ENCODE results near the gene ACBD4. TPM values are rescaled to one million over a fixed set of nuclear protein-coding genes. Genes with fewer than 3 reads are reported as not detected.

ACBD4 gene
- total and polyA plus RNA-seq, 2 of the 13 experiments (the other 11 are each of a cell fraction or from before 2014, with no cell fraction given) = 16.1 to 26.9 TPM

DNA sequence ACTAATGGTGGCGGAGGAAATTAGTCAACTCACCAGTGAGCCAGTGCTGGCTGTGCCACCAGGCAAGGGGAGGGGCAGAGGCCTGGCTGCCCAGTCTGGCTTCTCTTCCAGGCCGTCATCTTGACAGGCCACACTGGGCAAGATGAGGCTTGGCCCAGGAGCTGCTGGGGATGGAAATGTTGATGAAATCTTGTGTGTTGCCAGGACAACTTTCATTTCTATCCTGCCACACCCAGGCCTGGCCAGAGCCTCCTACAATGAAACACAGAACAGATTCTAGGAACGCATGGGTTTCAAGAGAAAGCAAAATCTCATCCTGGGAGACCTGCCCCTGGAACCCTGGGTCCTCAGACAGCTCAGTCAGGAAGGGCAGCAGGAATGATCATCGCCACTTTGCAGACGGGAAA, 35.4 kb downstream of the ACBD4 start (continued):
- TF ChIP-seq, protein P1, sequence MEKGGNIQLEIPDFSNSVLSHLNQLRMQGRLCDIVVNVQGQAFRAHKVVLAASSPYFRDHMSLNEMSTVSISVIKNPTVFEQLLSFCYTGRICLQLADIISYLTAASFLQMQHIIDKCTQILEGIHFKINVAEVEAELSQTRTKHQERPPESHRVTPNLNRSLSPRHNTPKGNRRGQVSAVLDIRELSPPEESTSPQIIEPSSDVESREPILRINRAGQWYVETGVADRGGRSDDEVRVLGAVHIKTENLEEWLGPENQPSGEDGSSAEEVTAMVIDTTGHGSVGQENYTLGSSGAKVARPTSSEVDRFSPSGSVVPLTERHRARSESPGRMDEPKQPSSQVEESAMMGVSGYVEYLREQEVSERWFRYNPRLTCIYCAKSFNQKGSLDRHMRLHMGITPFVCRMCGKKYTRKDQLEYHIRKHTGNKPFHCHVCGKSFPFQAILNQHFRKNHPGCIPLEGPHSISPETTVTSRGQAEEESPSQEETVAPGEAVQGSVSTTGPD (CRISPR knock-in tag; IDR thresholded peaks at IDR 0.05) = 0 out of 2 replicates have a peak, but pooled peaks have one; percentile 62
- TF ChIP-seq ZNF383 (CRISPR knock-in tag; IDR thresholded peaks at IDR 0.05; ENCODE audit: borderline replicate concordance) (no peak), RBAK (CRISPR knock-in tag; IDR thresholded peaks at IDR 0.05) (no peak), AHR (CRISPR knock-in tag; IDR thresholded peaks at IDR 0.05) (no peak), HIVEP1 (CRISPR knock-in tag; IDR thresholded peaks at IDR 0.05) (peak; percentile 72; the same call in 1 of the 2 replicates), HMG20B (CRISPR knock-in tag; conservative IDR thresholded peaks at IDR 0.05) (no peak), ZNF772 (CRISPR knock-in tag; IDR thresholded peaks at IDR 0.05) (no peak), MYNN (CRISPR knock-in tag; IDR thresholded peaks at IDR 0.05; ENCODE audit: low read depth) (no peak), POLR2AphosphoS2 (IDR thresholded peaks at IDR 0.05; ENCODE audit: low read depth, low read length) (no peak), ZFX (CRISPR knock-in tag; IDR thresholded peaks at IDR 0.05; ENCODE audit: low read depth) (no peak; the same call in 1 of the 2 replicates), WIZ (CRISPR knock-in tag; IDR thresholded peaks at IDR 0.05) (no peak), ZNF761 (CRISPR knock-in tag; conservative IDR thresholded peaks at IDR 0.05) (0 out of 2 replicates have a peak, but pooled peaks have one; percentile 3), ZNF652 (CRISPR knock-in tag; IDR thresholded peaks at IDR 0.05; ENCODE audit: borderline replicate concordance, low read depth) (no peak), KDM1A (CRISPR knock-in tag; IDR thresholded peaks at IDR 0.05) (no peak), TCF12 (IDR thresholded peaks at IDR 0.05) (no peak), TCF12 (CRISPR knock-in tag; IDR thresholded peaks at IDR 0.05) (peak; percentile 65; the same call in 1 of the 2 replicates), SKI (IDR thresholded peaks at IDR 0.05; ENCODE audit: partially characterized antibody) (no peak)
- TF ChIP-seq, protein P2, sequence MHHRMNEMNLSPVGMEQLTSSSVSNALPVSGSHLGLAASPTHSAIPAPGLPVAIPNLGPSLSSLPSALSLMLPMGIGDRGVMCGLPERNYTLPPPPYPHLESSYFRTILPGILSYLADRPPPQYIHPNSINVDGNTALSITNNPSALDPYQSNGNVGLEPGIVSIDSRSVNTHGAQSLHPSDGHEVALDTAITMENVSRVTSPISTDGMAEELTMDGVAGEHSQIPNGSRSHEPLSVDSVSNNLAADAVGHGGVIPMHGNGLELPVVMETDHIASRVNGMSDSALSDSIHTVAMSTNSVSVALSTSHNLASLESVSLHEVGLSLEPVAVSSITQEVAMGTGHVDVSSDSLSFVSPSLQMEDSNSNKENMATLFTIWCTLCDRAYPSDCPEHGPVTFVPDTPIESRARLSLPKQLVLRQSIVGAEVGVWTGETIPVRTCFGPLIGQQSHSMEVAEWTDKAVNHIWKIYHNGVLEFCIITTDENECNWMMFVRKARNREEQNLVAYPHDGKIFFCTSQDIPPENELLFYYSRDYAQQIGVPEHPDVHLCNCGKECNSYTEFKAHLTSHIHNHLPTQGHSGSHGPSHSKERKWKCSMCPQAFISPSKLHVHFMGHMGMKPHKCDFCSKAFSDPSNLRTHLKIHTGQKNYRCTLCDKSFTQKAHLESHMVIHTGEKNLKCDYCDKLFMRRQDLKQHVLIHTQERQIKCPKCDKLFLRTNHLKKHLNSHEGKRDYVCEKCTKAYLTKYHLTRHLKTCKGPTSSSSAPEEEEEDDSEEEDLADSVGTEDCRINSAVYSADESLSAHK (CRISPR knock-in tag; IDR thresholded peaks at IDR 0.05; ENCODE audit: borderline replicate concordance) = no peak
- TF ChIP-seq, protein P3, sequence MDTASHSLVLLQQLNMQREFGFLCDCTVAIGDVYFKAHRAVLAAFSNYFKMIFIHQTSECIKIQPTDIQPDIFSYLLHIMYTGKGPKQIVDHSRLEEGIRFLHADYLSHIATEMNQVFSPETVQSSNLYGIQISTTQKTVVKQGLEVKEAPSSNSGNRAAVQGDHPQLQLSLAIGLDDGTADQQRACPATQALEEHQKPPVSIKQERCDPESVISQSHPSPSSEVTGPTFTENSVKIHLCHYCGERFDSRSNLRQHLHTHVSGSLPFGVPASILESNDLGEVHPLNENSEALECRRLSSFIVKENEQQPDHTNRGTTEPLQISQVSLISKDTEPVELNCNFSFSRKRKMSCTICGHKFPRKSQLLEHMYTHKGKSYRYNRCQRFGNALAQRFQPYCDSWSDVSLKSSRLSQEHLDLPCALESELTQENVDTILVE (CRISPR knock-in tag; IDR thresholded peaks at IDR 0.05) = no peak
- TF ChIP-seq, protein P4, sequence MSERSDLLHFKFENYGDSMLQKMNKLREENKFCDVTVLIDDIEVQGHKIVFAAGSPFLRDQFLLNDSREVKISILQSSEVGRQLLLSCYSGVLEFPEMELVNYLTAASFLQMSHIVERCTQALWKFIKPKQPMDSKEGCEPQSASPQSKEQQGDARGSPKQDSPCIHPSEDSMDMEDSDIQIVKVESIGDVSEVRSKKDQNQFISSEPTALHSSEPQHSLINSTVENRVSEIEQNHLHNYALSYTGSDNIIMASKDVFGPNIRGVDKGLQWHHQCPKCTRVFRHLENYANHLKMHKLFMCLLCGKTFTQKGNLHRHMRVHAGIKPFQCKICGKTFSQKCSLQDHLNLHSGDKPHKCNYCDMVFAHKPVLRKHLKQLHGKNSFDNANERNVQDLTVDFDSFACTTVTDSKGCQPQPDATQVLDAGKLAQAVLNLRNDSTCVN (CRISPR knock-in tag; IDR thresholded peaks at IDR 0.05; ENCODE audit: borderline replicate concordance) = peak; percentile 42; the same call in 1 of the 2 replicates
- TF ChIP-seq, protein P5, sequence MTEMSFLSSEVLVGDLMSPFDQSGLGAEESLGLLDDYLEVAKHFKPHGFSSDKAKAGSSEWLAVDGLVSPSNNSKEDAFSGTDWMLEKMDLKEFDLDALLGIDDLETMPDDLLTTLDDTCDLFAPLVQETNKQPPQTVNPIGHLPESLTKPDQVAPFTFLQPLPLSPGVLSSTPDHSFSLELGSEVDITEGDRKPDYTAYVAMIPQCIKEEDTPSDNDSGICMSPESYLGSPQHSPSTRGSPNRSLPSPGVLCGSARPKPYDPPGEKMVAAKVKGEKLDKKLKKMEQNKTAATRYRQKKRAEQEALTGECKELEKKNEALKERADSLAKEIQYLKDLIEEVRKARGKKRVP (CRISPR knock-in tag; IDR thresholded peaks at IDR 0.05) = no peak
- TF ChIP-seq, protein P6, sequence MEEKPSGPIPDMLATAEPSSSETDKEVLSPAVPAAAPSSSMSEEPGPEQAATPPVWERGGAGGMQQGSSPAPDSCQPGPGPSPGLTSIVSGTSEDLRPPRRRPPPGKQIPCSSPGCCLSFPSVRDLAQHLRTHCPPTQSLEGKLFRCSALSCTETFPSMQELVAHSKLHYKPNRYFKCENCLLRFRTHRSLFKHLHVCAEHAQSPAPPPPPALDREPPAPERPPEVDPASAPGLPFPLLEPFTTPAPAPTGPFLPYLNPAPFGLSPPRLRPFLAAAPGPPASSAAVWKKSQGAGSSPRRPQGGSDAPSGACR (CRISPR knock-in tag; IDR thresholded peaks at IDR 0.05) = no peak
